ENCODE data around the gene AP4M1.

AP4M1 gene

DNA sequence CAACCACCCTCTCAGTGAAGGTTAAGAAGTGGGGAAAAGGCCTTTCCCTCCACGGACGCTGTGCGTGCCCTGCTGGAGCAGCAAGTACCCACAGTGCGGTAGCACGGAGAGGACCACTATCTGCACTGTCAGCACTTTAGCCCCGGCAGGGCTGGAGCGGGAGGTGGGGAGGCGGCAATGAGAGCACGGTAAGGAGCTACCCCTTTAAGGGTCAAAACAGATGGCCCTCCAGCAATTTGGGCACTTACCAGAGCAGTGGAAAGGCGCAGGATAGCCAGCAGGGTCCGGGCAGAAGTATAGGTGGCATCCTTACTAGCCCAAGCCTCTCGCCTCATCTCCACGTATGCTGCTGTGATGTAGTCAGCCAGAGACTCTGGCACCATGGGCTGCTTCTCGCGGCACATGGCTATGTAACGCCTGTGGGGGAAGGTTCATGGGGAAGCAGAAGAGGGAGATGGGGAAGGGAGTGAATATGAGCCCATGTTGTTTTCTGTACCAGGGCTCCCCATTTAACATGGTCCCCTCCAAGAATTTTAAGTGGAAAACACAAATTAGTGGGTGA, 7.4 kb upstream of the AP4M1 start:
- TF ChIP-seq, protein P1, sequence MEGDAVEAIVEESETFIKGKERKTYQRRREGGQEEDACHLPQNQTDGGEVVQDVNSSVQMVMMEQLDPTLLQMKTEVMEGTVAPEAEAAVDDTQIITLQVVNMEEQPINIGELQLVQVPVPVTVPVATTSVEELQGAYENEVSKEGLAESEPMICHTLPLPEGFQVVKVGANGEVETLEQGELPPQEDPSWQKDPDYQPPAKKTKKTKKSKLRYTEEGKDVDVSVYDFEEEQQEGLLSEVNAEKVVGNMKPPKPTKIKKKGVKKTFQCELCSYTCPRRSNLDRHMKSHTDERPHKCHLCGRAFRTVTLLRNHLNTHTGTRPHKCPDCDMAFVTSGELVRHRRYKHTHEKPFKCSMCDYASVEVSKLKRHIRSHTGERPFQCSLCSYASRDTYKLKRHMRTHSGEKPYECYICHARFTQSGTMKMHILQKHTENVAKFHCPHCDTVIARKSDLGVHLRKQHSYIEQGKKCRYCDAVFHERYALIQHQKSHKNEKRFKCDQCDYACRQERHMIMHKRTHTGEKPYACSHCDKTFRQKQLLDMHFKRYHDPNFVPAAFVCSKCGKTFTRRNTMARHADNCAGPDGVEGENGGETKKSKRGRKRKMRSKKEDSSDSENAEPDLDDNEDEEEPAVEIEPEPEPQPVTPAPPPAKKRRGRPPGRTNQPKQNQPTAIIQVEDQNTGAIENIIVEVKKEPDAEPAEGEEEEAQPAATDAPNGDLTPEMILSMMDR (conservative IDR thresholded peaks at IDR 0.05; ENCODE audit: low read length): no peak
- no peak for TF ChIP-seq EZH2phosphoT487 (IDR thresholded peaks at IDR 0.05; ENCODE audit: borderline replicate concordance)
- H4K20me1 ChIP-seq (ENCODE audit: insufficient read depth, low read length, poor library complexity, severe bottlenecking): peaks cover 72% of the 10 kb centered on the region
- peaks cover 22% of the 10 kb centered on the region for H3K4me1 ChIP-seq (ENCODE audit: insufficient read depth, low read length, poor library complexity, severe bottlenecking)
- H3K9me2 ChIP-seq (replicated peaks; ENCODE audit: low read depth, low read length): no peaks in the 10 kb centered on the region
- H3K27me3 ChIP-seq (ENCODE audit: insufficient read depth, low read length, poor library complexity, severe bottlenecking): no peaks in the 10 kb centered on the region
- H3K9ac ChIP-seq (ENCODE audit: low read depth, low read length, poor library complexity, severe bottlenecking): no peak overlapping the region
- no peak overlapping the region for H3K4me2 ChIP-seq (ENCODE audit: low read depth, low read length, poor library complexity, severe bottlenecking)
- peaks cover 83% of the 10 kb centered on the region for H3K36me3 ChIP-seq (ENCODE audit: insufficient read depth, low read length)
- peaks cover 26% of the 10 kb centered on the region; the same call in 1 of the 2 replicates for H3F3A ChIP-seq (ENCODE audit: low read depth)
- no peak overlapping the region for H2AFZ ChIP-seq (ENCODE audit: low read length)
- no peaks in the 10 kb centered on the region for H3K9me3 ChIP-seq (ENCODE audit: insufficient read depth, low read depth, low read length)
- peaks cover 76% of the 10 kb centered on the region for H3K79me2 ChIP-seq (ENCODE audit: insufficient read depth, low read length)
- H3K4me3 ChIP-seq (ENCODE audit: low read length, poor library complexity, severe bottlenecking): no peak overlapping the region

DNA sequence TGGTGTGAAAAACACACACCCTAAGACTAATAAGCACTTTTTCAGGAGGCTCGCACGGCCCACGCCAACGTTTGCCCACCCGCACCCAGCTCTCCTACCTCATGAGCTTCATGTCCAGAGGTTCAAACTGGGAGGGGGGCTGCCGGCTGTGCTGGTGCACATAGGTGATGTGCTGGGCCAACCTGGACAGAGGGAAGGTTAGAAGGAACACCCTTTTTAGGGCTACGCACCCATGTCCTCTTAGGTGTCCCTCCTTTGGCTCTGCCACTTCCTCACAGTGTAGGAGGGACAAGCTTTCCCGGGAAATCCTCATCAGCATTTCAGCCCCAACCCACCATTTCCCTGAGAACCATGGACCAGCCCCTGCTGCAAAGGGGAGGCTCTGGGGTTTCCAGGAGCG, 6.2 kb upstream of the AP4M1 start:
- Histone ChIP-seq H3K4me2 (ENCODE audit: low read depth, low read length, poor library complexity, severe bottlenecking) (peak overlapping the region; percentile 14), H2AFZ (ENCODE audit: low read length) (no peak overlapping the region), H3K79me2 (ENCODE audit: insufficient read depth, low read length) (peaks cover 76% of the 10 kb centered on the region), H3K4me1 (ENCODE audit: insufficient read depth, low read length, poor library complexity, severe bottlenecking) (peaks cover 27% of the 10 kb centered on the region), H3K36me3 (ENCODE audit: insufficient read depth, low read length) (peaks cover 95% of the 10 kb centered on the region), H3K27me3 (ENCODE audit: insufficient read depth, low read length, poor library complexity, severe bottlenecking) (peaks cover 3% of the 10 kb centered on the region), H3K4me3 (ENCODE audit: low read length, poor library complexity, severe bottlenecking) (no peak overlapping the region), H3K9ac (ENCODE audit: low read depth, low read length, poor library complexity, severe bottlenecking) (no peak overlapping the region), H4K20me1 (ENCODE audit: insufficient read depth, low read length, poor library complexity, severe bottlenecking) (peaks cover 85% of the 10 kb centered on the region), H3K9me3 (ENCODE audit: insufficient read depth, low read depth, low read length) (no peaks in the 10 kb centered on the region), H3F3A (ENCODE audit: low read depth) (peaks cover 26% of the 10 kb centered on the region; the same call in 1 of the 2 replicates), H3K9me2 (replicated peaks; ENCODE audit: low read depth, low read length) (no peaks in the 10 kb centered on the region)
- TF ChIP-seq EZH2phosphoT487 (IDR thresholded peaks at IDR 0.05; ENCODE audit: borderline replicate concordance): no peak
- TF ChIP-seq, protein P1 (conservative IDR thresholded peaks at IDR 0.05; ENCODE audit: low read length): no peak

DNA sequence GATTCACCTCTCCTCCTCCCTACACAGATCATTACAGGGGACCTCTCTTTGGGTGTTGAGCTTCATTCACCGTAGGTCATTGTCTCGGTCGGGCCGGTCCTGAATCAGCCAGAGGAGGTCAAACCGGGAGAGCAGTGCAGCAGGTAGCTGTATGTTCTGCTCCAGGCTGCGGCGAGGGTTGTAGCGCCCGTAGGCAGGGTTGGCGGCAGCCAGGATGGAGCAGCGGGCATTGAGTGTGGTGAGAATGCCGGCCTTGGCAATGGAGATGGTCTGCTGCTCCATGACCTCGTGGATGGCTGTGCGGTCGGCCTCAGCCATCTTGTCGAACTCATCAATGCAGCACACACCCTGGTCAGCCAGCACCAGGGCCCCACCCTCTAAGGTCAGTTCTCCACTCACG, 5.7 kb upstream of the AP4M1 start:
- Histone ChIP-seq H2AFZ (ENCODE audit: low read length) (no peak overlapping the region), H3K4me2 (ENCODE audit: low read depth, low read length, poor library complexity, severe bottlenecking) (peak overlapping the region; percentile 14), H3F3A (ENCODE audit: low read depth) (peaks cover 23% of the 10 kb centered on the region; the same call in 1 of the 2 replicates), H4K20me1 (ENCODE audit: insufficient read depth, low read length, poor library complexity, severe bottlenecking) (peaks cover 87% of the 10 kb centered on the region), H3K27me3 (ENCODE audit: insufficient read depth, low read length, poor library complexity, severe bottlenecking) (peaks cover 5% of the 10 kb centered on the region), H3K36me3 (ENCODE audit: insufficient read depth, low read length) (peaks cover 95% of the 10 kb centered on the region), H3K4me3 (ENCODE audit: low read length, poor library complexity, severe bottlenecking) (no peak overlapping the region), H3K9me2 (replicated peaks; ENCODE audit: low read depth, low read length) (no peaks in the 10 kb centered on the region), H3K9ac (ENCODE audit: low read depth, low read length, poor library complexity, severe bottlenecking) (no peak overlapping the region), H3K9me3 (ENCODE audit: insufficient read depth, low read depth, low read length) (no peaks in the 10 kb centered on the region), H3K79me2 (ENCODE audit: insufficient read depth, low read length) (peaks cover 77% of the 10 kb centered on the region), H3K4me1 (ENCODE audit: insufficient read depth, low read length, poor library complexity, severe bottlenecking) (peaks cover 25% of the 10 kb centered on the region)
- TF ChIP-seq EZH2phosphoT487 (IDR thresholded peaks at IDR 0.05; ENCODE audit: borderline replicate concordance): no peak
- TF ChIP-seq, protein P1 (conservative IDR thresholded peaks at IDR 0.05; ENCODE audit: low read length): no peak

All from Loucy (cell line).